Mucosa of gallbladder (tissue), 1 donor: ENCODE results near the gene RDH12. TPM values are rescaled to one million over a fixed set of nuclear protein-coding genes. Genes with fewer than 3 reads are reported as not detected.
"Not testable (repeated sequence)": the region's sequence is repeated elsewhere in the genome, so short reads cannot be mapped to it uniquely, and the experiment has no call there.

ENCODE experiments used
- DNase-seq: peaks from one replicate; pipeline ENCODE4 v3.0.0-alpha.2; 2020; ENCODE audit warnings: low spot score
- total RNA-seq: library from RNA; stranded (reverse); gene quantifications from one replicate; pipeline ENCODE4 v1.2.1, GENCODE V29; 2021
- donor health status: DM: no; HTN: no; CAD: no.

Gene RDH12
- total RNA-seq, 1 donor from 2014 or later: 166 TPM

DNA sequence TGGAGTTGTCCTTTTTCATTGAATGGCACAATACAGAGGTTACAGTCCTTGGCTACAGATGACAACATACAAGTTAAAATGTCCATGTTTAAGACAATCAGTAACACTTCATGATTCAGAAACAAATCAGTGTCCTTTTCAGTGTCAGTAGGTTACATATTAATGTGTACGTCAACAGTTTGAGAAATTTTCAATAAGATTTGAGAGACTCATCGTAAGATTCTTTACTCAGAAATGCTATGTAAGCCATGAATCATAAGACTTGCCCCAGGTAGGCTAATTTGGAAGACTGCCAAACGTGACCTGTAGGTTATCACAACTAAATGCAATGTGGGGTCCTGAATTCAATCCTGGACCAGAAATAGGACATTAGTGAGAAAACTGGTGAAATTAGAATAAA is 3.5 kb downstream of the RDH12 start:
- DNase-seq: no peak

DNA sequence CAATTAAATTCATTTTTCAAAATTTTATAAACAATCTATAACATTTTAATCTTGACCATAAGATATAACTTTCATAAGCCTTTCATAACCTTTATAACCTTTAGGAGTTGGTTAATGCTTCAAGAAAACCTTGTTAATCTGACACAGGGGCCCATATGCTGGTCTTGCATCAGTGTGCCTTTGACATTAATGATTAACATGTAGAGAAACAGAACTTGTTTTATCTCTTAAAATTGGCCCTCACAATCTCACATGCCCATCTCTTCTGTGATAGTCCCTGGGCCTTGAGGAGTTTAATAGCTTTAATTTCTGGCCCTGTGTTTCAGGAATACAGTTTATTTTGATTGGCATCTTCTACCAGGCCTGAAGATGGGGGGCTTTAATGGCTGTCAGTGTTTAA is 7.7 kb downstream of the RDH12 start:
- DNase-seq: not testable (repeated sequence)

DNA sequence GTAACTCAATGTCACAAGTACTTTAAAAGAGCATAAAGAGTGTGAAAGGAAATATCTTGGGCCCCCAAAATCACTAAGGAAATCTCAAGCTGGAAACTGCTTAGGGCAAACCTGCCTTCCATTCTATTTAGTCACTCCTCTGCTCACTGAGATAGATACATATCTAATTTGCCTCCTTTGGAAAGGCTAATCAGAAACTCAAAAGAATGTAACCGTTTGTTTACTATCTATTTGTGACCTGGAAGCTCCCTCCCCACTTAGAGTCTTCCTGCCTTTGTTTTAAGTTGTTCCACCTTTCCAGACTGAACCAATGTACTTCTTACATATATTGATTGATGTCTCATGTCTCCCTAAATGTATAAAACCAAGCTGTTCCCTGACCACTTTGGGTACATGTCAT is 8.1 kb downstream of the RDH12 start:
- DNase-seq: not testable (repeated sequence)

DNA sequence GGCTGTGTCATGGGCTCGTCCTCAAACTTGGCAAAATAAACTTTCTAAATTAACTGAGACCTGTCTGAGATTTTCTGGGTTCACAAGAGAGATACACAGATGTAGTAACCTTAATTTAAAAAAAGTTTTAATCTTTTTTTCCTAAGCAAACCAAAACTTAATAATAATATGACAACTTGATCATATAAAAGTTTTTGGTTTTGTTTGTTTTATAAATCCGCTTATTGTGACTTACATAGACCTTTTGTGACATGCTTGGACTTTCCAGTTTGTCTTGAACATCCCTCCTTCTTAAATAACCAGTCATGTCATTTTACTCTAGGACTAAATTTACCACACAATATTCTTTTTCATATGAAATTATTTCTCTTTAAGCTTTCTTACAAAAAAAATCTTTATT is 8.5 kb downstream of the RDH12 start:
- no peak for DNase-seq

DNA sequence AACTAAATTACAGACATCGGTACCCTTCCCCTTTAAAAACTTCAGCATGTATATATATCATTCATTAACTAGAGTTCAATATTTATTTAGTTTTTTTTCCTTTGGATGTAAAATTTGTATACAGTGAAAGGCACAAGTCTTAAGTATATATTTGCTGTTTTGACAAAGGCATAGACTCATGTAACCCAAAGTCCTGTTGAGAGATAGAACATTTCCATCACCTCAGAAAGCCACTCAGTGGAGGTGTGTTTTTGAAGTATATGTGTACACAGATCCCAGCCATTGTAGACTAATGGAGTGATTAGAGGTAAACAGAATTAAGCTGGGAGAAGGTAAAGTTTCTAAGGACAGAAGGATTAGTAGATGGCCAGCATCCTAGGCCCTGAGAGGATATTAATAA is 15.4 kb downstream of the RDH12 start:
- no peak for DNase-seq

DNA sequence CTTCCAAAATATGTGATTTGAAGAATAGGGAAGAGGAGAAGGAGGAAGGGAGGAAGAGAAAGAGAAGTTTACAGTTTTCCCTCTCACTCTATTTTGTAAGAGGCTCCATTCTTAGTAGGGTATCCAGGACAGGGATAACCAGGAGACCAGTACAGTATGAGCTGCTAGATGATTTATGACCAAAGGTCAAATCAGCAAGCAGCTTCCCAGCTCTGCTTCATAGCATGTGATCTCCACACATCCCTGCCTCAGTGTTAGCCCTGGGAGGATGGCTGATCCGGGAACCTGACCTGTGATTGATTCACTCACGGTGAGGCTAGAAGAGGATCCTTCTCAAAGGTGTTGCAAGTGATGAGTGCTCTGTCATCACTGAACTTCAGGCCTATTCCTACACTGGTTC is 16.6 kb downstream of the RDH12 start:
- peak; percentile 67 for DNase-seq

DNA sequence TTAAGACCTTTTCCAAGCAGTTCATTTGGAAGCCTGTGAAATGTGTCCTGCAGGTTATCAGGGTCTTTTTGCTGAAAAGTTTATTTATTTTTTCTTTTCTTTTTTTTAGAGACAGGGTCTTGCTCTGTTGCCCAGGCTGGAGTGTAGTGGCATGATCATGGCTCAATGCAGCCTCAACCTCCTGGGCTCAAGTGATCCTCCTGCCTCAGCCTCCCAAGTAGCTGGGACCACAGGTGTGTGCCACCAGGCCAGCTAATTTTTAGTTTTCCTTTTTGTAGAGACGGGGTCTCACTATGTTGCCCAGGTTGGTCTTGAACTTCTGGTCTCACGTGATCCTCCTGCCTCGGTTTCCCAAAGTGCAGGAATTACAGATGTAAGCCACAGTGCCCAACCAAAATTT is 17.7 kb downstream of the RDH12 start:
- DNase-seq: not testable (repeated sequence)

DNA sequence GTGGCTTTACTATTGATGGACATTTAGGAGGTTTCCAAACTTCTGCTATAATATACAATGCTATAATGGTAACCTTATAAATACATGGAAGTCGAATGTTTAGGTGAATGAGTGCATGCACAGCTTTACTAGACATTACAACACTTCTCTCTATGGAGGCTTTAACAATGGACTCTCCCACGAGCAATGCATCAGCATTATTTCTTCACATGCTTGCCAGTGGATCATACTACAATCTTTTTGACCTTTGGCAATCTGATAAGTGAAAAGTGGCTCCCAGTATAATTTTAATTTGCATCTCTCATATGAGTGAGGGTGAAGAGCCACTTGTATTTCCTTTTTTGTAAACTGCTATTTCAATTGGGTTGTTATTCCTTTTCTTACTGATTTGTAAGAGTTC is 18.2 kb downstream of the RDH12 start:
- DNase-seq: no peak

DNA sequence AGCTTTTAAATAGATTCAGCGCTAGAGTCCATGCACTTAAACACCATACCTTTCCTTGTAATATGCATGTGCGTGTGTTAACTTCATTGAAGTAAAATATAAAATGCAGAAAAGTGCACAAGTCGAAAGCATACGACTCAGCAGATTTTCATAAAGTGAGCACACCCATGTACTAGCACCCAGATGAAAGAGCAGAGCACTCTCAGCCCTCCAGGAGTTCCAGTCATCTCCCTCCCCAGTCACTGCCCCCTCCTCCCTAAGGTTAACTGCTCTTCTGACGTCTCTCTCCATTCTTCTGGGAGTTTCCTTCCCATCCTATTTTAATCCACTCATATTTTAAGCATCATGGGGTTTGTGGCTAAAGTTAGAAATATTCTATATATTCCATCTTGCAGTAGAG is 20.2 kb downstream of the RDH12 start:
- no peak for DNase-seq

DNA sequence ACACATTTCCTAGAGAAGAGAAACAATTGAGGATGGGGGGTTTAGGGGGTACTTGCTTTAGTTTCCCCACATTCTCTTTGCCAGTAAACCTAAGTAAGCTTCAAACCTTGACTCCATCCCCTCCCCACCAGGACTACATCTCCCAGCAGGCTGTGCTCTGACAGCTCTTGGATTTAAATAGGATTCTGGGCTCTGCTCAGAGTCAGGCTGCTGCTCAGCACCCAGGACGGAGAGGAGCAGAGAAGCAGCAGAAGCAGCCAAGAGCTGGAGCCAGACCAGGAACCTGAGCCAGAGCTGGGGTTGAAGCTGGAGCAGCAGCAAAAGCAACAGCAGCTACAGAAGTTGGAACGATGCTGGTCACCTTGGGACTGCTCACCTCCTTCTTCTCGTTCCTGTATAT is 20.6 kb downstream of the RDH12 start:
- DNase-seq: peak; percentile 83

DNA sequence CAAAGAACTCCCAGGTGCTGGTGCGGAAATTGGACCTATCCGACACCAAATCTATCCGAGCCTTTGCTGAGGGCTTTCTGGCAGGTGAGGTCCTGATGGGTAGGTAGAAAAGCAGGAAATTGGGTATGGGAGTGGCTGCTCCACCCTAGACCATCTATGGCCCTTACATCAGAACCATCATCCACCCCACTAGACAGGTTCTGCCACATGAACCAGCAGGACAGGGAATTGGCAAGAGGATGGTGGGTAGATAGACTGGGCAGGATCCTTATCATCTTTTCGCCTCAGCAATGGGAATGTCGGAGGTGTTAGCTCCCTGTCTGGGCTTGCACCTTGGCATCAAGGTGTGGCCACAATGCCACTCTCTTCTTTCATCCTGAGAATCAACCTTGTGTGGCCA is 23.5 kb downstream of the RDH12 start:
- DNase-seq: no peak

DNA sequence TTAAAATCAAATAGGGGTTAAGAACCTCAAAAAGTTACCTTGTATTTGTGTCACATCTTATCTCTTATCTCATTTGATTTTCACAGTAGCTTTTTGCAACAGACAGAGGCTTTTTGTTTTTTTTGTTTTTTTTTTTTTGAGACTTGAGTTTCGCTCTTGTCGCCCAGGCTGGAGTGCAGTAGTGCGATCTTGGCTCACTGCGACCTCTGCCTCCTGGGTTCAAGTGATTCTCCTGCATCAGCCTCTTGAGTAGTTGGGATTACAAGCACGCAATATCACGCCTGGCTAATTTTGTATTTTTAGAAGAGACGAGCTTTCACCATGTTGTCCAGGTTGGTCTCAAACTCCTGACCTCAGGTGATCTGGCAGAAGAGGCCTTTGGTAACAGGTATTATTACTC is 25.7 kb downstream of the RDH12 start:
- DNase-seq: no peak

DNA sequence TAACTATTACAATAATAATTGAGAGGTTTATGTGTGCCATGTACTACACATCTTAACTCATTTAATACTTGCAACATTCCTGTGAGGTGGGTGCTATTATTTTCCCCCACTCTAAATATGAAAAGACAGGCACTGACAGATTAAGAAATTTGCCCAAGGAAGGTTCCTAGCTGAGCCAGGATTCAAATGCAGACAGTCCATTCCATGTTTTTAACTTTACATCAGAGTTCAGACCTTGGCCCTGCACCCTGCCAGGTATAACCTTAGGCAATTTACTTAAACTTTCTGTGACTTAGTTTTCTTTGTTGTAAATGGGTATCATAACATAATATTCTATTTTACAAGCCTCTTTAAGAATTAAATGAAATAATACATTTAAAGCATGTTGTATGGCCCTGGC is 26.6 kb downstream of the RDH12 start:
- no peak for DNase-seq

DNA sequence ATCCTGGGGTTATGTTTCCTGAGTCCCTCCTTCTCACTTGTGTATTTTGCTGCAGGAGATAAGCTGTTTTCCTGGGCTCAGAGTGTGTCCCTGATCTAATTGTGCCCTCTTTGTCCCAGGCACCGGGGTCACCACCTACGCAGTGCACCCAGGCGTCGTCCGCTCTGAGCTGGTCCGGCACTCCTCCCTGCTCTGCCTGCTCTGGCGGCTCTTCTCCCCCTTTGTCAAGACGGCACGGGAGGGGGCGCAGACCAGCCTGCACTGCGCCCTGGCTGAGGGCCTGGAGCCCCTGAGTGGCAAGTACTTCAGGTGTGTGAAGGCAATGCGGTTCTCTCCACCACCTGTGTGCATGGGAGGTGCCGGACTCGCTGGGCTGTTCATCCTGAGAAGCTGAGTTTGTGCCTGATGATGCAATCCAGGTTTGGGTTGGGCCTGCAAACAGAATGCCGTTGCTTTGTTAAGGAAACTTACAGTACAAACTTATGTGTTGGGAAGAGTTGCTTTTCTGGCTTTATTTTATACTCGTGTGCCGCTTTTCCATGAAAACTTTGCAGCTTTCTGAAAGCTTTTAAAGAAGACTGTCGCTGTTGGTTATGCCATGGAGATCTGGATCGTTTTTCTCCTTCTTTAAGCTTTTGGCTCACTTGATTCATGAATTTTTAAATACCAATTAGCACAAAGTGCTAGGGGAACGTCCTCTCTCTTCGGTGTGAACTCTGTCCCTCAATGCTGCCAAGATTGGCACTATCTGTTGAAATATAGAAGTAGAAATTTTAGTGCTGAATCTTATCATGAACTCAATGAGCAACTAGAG is 27.6 kb downstream of the RDH12 start:
- peak; percentile 75 for DNase-seq

DNA sequence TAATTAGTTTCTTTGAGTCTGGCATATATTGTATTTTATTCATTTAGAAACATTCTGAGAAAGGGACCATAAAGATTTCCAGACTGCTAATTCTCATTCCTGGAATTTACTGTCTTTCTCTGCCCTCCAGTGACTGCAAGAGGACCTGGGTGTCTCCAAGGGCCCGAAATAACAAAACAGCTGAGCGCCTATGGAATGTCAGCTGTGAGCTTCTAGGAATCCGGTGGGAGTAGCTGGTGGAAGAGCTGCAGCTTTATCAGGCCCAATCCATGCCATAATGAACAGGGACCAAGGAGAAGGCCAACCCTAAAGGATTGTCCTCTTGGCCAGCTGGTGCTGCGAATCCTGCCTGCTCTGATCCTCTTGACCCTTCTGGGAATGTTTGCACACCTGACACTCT is 31.9 kb downstream of the RDH12 start:
- DNase-seq: no peak

DNA sequence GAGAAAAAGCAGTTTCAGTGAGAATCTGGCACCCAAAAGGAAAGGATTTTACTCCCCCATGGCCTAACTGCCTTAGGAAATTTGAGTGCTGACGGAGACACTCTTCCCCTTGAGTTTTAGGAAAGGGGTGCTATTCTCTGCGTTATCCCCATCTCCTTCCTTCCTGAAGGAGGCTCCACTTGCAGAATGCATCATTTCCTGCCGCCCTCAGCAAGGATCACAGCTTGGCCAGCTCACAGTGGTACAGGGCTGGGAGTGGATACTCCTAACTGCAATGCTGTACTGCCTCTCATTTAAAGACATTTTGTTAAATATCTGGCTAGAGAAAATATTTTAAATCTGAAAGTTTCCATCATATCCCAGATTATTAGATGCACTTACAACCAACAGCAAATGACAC is 33.0 kb downstream of the RDH12 start:
- DNase-seq: no peak

DNA sequence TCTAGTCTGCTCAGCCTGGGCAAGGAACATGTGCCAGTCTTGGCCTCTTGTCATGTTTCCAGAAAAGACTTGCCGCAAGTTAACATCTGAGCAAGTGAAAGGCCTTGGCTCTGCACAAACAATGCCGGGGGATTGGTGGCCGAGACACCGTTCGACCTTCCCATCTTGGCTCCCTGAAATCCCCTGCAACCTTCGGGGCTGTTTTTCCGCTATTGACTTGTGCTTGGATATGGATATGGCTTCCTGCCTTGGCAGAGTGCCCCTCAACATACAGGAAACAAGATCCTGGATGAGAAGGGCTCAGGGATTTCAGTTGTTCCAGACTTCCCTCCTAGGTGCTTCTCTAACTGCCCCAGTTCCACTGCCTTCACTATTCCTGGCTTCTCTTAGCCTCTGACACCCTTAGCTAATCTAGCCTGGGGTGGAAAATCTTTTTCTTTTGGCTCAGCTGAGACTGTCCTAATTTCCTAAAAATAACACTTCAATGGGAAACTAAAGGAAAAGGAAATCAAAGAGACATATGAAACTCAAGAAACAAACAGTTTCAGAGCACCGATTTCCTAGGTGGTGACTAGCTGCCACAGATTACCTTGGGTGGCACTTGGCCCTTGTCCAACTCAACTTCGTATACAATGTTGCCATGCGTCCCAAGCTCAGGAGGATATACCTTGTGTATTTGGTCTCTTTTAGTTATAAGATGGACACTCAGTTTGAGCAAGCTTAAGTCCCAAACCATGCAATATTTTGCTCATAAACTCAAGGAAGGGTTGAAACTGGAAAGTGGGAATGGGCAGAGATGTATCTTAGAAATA is 33.9 kb downstream of the RDH12 start:
- no peak for DNase-seq

DNA sequence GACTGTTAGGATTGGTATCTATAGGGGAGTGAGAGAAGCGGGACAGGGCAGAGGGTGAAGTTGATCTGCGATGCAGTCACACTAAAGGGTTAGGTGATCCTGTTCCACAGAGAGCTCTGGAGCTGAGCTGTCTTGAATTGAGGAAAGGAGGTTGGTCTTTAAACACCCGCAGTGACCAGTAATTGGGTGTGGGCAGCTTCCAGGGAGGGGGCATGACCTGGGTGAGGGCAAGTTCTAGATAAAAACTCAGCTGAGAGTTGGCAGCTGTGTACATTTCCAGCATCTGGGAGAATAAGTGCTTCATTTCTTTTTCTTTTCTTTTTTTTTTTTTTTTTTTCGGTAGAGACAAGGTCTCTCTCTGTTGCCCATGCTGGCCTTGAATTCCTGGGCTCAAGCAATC is 35.1 kb downstream of the RDH12 start:
- peak; percentile 69 for DNase-seq

DNA sequence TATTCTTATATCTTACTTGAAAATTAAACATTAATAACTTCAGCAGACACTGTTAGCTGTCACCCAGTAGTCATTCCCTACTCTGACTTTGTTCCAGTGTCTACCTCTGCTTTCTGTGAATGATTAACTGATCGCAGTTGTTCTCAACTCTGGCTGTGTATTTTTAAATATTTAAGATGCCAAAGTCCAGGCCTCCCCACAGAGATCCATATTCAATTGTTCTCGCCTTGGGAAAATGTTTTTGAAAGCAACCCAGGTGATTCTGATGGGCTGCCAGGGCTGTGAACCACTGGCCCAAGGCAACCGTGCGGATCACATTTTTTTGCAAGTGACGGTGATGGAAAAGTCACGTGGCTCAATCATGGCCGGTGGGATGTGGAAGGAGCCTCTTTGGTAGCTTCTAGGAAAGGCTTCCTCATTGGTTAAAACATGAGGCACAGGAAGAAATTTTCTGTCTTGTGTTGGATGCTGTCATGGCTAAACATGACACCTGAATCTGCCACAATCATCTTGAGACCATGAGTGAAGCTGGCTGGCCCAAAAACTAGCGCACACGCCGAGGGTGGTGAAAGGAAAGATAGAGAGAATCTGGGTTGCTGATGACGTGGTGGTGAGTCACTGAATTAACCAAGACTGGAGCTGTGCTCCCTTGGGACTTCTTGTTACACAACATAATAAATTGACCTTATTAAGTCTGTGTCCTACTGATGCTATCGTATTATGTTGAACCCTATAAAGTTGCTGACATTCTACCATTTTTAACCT is 37.2 kb downstream of the RDH12 start:
- DNase-seq: peak; percentile 89

DNA sequence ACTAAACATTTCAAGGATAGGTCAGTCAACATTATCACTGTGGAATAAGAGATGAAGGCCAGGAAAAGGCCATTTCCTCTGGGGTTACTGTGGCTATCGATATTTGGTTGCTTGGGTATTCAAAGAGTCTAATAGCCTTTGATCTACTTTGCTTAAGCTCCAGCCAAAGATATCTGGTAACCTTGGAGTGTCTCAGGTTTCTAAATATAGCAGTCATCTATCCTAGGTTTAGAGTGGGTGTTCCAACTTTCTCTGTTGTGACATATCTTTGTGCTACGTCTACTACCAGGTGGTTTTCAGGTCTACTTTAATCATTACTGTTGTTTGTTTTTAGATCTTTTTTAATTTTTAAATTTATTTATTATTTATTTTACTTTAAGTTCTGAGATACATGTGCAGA is 42.4 kb downstream of the RDH12 start:
- DNase-seq: no peak

DNA sequence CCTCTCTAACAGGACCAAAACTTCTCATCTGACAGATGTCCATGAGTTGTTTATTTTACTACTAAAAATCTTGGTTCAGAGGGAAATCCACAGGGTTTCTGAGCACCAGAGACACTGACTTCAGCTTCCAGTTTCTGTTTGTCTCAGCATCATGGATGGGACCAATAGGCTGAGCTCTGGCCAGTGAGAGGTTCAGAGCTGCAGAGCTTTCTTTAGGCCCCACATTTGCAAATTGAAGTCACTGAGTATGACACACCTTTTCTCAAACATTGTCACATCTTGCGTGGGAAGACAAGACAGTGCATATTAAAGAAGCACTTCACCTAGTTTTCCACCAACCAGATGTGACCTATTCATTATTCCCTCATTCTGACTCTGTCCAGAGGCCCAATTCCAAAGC is 45.2 kb downstream of the RDH12 start:
- DNase-seq: no peak

DNA sequence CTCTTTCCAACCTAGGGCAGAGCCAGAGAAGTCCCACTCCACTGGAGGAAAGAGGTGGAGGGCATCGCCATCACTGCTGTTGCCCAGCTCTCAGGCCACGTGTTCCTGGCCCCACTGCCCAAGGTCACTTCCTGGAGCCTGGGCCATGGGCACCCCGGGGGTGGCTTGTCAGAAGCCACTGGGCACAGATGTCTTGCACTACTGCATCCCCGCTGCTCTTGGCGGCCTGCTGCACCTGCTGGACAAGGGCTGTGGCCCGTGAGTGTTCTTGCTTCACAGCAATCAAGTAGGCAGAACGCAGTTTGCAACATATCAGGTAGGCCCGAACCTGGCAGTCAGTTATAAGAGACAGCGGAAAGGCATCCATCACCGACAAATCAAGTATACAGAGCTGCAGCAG is 46.6 kb downstream of the RDH12 start:
- no peak for DNase-seq
